Gastroesophageal sphincter (tissue), 3 donors: ENCODE data around the gene ETFDH.

ENCODE experiments used
- POLR2A ChIP-seq, 2 donors: fragments of 450-650 bp; IDR thresholded peaks; one replicate each; pipeline ENCODE4 v1.6.1; 2017; ENCODE audit warnings: antibody characterized with exemption in 2 of 2, mild to moderate bottlenecking in 2 of 2, moderate library complexity in 1 of 2
- TF ChIP-seq, protein P1 (sequence below), 4 experiments: fragments of 200-600 bp in 2 of 4; fragments of 450-650 bp in 2 of 4; sonication (generic) in 1 of 4; IDR thresholded peaks; one replicate each; pipeline ENCODE4 v1.5.1; 2017 to 2019; ENCODE audit warnings: antibody characterized with exemption in 4 of 4, mild to moderate bottlenecking in 2 of 4, moderate library complexity in 2 of 4

DNA sequence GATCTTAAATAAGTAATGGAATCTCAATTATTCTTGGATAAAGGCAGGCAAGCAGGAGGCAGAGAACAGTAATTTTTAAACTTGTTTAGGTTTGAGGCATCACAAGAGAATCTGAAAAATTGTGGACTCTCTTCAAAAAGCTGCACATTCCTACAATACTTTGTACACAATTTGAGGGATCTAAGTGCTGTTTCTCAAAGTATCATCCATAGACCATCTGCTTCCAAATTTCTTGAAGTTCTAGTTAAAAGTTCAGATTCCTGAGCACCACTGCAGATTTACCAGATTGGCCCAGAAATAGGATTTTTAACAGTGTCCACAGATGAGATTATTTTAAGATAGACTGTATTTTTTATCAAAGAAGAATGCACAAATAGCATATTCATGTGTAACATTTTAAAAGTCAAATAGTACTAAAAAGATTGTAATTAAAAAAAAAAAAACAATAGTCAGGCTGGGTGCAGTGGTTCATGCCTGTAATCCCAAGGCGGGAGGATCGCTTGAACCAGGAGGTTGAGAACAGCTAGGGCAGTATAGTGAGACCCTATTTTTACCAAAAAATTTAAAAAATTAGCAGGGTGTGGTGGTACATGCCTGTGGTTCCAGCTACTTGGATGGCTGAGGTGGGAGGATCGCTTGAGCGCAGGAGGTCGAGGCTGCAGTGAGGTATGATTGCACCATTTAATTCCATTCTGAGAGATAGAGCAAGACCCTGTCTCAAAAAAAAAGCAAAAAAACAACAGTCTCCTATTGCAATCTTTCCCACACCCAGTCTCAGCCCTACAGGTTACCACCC is 82.5 kb downstream of the ETFDH start:
- TF ChIP-seq, protein P1, sequence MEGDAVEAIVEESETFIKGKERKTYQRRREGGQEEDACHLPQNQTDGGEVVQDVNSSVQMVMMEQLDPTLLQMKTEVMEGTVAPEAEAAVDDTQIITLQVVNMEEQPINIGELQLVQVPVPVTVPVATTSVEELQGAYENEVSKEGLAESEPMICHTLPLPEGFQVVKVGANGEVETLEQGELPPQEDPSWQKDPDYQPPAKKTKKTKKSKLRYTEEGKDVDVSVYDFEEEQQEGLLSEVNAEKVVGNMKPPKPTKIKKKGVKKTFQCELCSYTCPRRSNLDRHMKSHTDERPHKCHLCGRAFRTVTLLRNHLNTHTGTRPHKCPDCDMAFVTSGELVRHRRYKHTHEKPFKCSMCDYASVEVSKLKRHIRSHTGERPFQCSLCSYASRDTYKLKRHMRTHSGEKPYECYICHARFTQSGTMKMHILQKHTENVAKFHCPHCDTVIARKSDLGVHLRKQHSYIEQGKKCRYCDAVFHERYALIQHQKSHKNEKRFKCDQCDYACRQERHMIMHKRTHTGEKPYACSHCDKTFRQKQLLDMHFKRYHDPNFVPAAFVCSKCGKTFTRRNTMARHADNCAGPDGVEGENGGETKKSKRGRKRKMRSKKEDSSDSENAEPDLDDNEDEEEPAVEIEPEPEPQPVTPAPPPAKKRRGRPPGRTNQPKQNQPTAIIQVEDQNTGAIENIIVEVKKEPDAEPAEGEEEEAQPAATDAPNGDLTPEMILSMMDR (IDR thresholded peaks at IDR 0.05) = no peak
- no peak for TF ChIP-seq POLR2A (IDR thresholded peaks at IDR 0.05)
